ENCODE data around the gene RNF113B. TPM values are rescaled to one million over a fixed set of nuclear protein-coding genes. Genes with fewer than 3 reads are reported as not detected.

The RNF113B gene
- total RNA-seq, 2 donors from 2014 or later = not detected

DNA sequence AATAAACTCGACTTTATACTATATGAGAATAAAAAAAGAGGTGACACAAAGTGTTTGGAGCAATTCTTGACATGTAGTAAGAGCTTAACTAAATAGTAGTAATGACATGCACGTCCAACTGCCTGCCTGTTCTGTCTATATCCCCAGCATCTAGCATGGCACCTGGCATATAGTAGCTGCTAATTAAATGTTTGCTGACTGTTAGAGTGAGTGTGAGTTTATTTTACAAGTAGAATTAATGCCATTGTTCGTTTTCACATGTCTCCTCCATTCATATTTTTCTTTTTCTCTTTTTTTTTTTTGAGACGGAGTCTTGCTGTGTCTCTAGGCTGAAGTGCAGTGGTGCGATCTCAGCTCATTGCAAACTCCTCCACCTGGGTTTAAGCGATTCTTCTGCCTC is 38.4 kb upstream of the RNF113B start:
- ATAC-seq (no peak), DNase-seq (no peak)
- H3K36me3 Mint-ChIP-seq (ENCODE audit: low read depth) = no peaks in the 10 kb centered on the region
- no peak overlapping the region for H3K27ac Mint-ChIP-seq
- H3K4me3 Mint-ChIP-seq = no peak overlapping the region
- H3K27me3 Mint-ChIP-seq = peaks cover 26% of the 10 kb centered on the region
- H3K9me3 ChIP-seq (ENCODE audit: control insufficient read depth, low read length, poor library complexity, severe bottlenecking) = no peaks in the 10 kb centered on the region
- H3K4me1 Mint-ChIP-seq = no peaks in the 10 kb centered on the region

- Mint-ChIP-seq H3K27me3 (peaks cover 26% of the 10 kb centered on the region), H3K4me1 (no peaks in the 10 kb centered on the region), H3K36me3 (ENCODE audit: low read depth) (no peaks in the 10 kb centered on the region), H3K4me3 (no peak overlapping the region), H3K27ac (no peak overlapping the region)
- ATAC-seq (no peak), DNase-seq (no peak)
- no peaks in the 10 kb centered on the region for H3K9me3 ChIP-seq (ENCODE audit: control insufficient read depth, low read length, poor library complexity, severe bottlenecking)
Measured at GRCh38 chr13:98214707-98215106, 37.6 kb upstream of the RNF113B start.

DNA sequence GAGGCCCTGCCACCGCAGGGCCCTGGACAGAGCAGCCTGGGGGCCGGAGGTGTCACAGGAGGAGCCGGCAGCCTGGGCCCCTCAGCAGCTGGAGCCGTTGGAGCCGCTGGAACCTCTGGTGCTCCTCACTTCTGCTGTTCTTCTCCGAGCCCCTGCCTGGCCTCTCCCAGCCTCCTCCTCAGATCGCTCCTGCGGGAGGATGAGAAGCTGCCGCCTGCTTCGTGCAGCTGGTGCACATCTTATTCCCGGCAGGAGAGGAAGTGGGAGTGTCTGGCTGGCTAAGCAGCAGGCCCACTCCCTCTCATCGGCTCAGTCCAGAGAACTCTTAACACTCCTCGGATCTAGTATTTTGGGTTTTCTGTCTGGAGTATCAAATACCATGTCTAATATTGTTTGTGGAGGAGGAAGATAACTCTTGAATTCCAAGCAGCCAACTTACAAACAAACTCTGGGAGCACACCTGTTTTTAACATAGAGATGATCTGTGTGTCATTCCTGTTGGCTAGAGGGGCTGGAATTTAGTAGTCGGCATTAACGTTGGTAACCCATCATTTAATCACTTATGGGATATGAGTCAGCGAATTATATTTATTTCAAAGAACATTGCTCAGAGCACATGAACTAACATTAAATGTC is 37.1 kb upstream of the RNF113B start:
- no peaks in the 10 kb centered on the region for H3K4me1 Mint-ChIP-seq
- ATAC-seq = no peak
- no peaks in the 10 kb centered on the region for H3K36me3 Mint-ChIP-seq (ENCODE audit: low read depth)
- H3K9me3 ChIP-seq (ENCODE audit: control insufficient read depth, low read length, poor library complexity, severe bottlenecking) = no peaks in the 10 kb centered on the region
- no peak for DNase-seq
- no peak overlapping the region for H3K27ac Mint-ChIP-seq
- H3K27me3 Mint-ChIP-seq = peaks cover 26% of the 10 kb centered on the region
- no peak overlapping the region for H3K4me3 Mint-ChIP-seq

DNA sequence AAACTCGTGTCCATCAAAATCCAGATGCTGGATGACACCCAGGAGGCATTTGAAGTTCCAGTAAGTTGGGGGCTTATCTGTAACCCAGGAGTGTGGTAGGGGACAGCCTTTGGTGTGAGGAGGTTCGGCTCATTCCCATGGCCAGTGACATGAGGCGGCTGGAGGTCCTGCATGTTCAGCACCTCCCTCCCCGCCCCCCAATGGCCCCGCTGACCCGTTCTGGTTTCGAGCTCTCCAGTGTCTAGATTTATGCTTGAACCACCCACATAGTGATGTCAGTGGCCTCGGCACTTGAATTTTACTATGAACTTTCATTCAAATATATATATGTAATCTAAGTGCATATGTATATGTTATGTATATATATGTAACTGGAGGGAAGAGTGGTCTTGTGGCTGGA is 36.3 kb upstream of the RNF113B start:
- no peak overlapping the region for H3K4me3 Mint-ChIP-seq

DNA sequence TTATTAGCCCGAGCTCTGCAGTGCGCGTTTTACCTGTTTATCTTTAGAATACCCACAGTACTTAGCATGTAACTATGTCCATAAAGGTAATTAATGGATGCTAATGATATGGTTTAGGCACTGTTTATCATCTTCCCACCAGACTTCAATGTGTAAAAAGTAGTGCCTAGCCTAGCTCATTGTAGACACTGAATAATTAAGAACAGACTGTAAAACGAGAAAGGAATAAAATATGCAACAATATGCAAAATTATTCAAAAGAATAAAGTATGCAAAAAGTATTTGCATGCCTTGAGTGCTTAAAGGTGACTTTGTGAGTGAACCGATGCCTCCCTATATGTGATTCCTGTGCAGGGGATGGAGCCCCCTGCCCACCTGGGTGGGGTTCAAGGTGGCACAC is 35.7 kb upstream of the RNF113B start:
- Mint-ChIP-seq H3K27ac (no peak overlapping the region), H3K36me3 (ENCODE audit: low read depth) (no peaks in the 10 kb centered on the region), H3K27me3 (peaks cover 18% of the 10 kb centered on the region), H3K4me1 (no peaks in the 10 kb centered on the region), H3K4me3 (no peak overlapping the region)
- no peaks in the 10 kb centered on the region for H3K9me3 ChIP-seq (ENCODE audit: control insufficient read depth, low read length, poor library complexity, severe bottlenecking)
- no peak for DNase-seq
- ATAC-seq = no peak

More for the DNA sequence above, 36.3 kb upstream of the RNF113B start:
- Mint-ChIP-seq H3K27me3 (peaks cover 23% of the 10 kb centered on the region), H3K27ac (no peak overlapping the region), H3K36me3 (ENCODE audit: low read depth) (no peaks in the 10 kb centered on the region), H3K4me1 (no peaks in the 10 kb centered on the region)
- DNase-seq = no peak
- no peak for ATAC-seq
- H3K9me3 ChIP-seq (ENCODE audit: control insufficient read depth, low read length, poor library complexity, severe bottlenecking) = no peaks in the 10 kb centered on the region

DNA sequence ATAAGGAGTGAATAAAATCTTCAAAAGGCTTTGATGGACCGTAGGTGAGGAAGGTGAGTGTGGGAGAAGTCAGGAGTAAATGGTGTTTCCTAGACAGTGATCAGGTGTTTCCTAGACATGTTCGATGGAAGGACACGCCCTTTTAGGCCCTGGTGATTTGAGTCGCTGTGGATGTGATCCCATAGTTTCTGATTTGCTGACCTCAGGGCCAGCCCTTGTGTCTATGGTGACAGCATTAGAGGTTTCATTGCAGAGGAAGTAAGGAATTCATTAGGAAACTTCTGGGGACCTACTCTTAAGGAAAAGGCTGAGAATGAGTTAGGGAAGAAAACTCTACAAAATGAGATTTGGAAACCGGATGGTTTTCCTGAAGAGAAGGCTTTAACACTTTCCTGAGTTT is 31.5 kb upstream of the RNF113B start:
- no peaks in the 10 kb centered on the region for H3K9me3 ChIP-seq (ENCODE audit: control insufficient read depth, low read length, poor library complexity, severe bottlenecking)
- no peak overlapping the region for H3K4me3 Mint-ChIP-seq
- DNase-seq (no peak), ATAC-seq (no peak)
- no peaks in the 10 kb centered on the region for H3K4me1 Mint-ChIP-seq
- H3K27me3 Mint-ChIP-seq = no peaks in the 10 kb centered on the region
- no peak overlapping the region for H3K27ac Mint-ChIP-seq
- H3K36me3 Mint-ChIP-seq (ENCODE audit: low read depth) = no peaks in the 10 kb centered on the region

- no peaks in the 10 kb centered on the region for H3K4me1 Mint-ChIP-seq
- ATAC-seq (no peak), DNase-seq (no peak)
- H3K27me3 Mint-ChIP-seq = no peaks in the 10 kb centered on the region
- no peak overlapping the region for H3K4me3 Mint-ChIP-seq
- no peaks in the 10 kb centered on the region for H3K36me3 Mint-ChIP-seq (ENCODE audit: low read depth)
- H3K27ac Mint-ChIP-seq = no peak overlapping the region
- H3K9me3 ChIP-seq (ENCODE audit: control insufficient read depth, low read length, poor library complexity, severe bottlenecking) = no peaks in the 10 kb centered on the region
Measured at GRCh38 chr13:98207416-98207815, 30.3 kb upstream of the RNF113B start.

DNA sequence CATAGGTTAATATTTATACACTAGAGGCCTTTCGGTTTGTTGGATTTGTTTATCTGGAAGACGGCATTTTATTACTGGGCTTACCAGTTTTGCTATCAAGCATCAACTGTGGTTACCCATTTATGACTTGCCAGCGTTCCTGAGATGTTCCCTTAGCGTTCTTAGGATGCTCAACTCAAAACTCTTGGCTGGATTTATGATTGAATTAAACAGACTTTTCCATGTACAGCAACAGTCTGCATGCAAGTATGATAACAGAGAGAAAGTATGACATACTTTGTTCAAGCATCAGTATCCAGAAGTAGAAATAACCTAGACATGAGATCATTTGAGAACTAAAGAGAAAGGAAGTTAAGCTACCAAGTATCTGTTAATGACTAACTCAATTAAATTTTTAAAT is 29.9 kb upstream of the RNF113B start:
- no peaks in the 10 kb centered on the region for H3K27me3 Mint-ChIP-seq
- ATAC-seq = no peak
- H3K9me3 ChIP-seq (ENCODE audit: control insufficient read depth, low read length, poor library complexity, severe bottlenecking) = no peaks in the 10 kb centered on the region
- DNase-seq = no peak
- no peaks in the 10 kb centered on the region for H3K4me1 Mint-ChIP-seq
- H3K36me3 Mint-ChIP-seq (ENCODE audit: low read depth) = no peaks in the 10 kb centered on the region
- H3K27ac Mint-ChIP-seq = no peak overlapping the region
- no peak overlapping the region for H3K4me3 Mint-ChIP-seq

DNA sequence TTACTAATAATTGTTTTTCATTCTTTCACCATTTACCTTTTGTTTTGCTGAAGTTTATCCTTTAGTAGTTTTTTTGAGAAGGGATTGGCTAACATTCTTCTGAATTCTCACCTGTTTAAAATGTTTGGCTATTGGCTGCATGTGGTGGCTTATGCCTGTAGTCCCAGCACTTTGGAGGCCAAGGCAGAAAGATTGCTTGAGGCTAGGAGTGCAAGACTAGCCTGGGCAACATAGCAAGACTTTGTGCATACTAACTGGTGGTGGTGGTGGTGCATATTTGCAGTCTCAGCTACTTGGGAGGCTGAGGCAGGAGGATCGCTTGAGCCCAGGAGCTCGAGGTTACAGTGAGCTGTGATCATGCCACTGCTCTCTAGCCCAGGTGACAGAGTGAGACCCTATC is 27.5 kb upstream of the RNF113B start:
- H3K36me3 Mint-ChIP-seq (ENCODE audit: low read depth) = no peaks in the 10 kb centered on the region
- H3K27ac Mint-ChIP-seq = no peak overlapping the region
- no peak for ATAC-seq
- H3K9me3 ChIP-seq (ENCODE audit: control insufficient read depth, low read length, poor library complexity, severe bottlenecking) = no peaks in the 10 kb centered on the region
- DNase-seq = no peak
- H3K4me3 Mint-ChIP-seq = no peak overlapping the region
- no peaks in the 10 kb centered on the region for H3K4me1 Mint-ChIP-seq
- peaks cover 6% of the 10 kb centered on the region for H3K27me3 Mint-ChIP-seq

DNA sequence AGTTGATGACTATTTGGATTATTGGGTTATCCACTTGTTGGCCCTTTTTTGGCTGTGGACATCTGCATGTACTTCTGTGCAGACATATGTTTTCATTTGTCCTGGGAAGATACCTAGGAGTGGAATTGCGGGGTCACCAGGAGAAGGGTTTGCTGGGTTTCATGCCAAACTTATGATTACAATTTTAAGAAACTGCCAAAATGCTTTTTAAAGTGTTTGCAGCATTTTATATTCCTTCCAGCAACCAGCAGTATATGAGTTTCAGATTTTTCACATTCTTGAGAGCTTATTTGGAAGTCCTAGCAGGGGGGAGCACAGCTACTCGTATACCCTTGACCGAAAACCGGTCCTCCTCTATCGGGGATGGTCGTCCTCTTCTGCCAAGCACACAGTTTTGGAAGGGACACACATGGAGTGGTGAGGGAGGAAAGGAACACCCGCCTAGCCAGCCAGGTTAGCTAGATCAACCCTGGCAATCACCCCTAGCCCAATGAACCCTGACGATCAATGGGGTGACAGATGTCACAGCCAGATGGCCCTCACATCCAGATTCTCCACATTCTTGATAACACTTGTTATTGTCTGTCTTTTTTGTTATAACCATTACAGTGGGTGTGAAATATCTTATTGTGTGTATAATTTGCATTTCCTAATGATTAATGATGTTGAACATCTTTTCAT is 26.7 kb upstream of the RNF113B start:
- ATAC-seq = no peak
- H3K4me3 Mint-ChIP-seq = no peak overlapping the region

GRCh38 chr13:98201984-98202383 is 24.9 kb upstream of the RNF113B start:
- no peak for DNase-seq
- Mint-ChIP-seq H3K36me3 (ENCODE audit: low read depth) (no peaks in the 10 kb centered on the region), H3K27ac (no peak overlapping the region), H3K27me3 (peaks cover 6% of the 10 kb centered on the region), H3K4me3 (no peak overlapping the region), H3K4me1 (no peaks in the 10 kb centered on the region)
- H3K9me3 ChIP-seq (ENCODE audit: control insufficient read depth, low read length, poor library complexity, severe bottlenecking) = no peaks in the 10 kb centered on the region
- no peak for ATAC-seq

More for the DNA sequence above, 26.7 kb upstream of the RNF113B start:
- no peaks in the 10 kb centered on the region for H3K9me3 ChIP-seq (ENCODE audit: control insufficient read depth, low read length, poor library complexity, severe bottlenecking)
- Mint-ChIP-seq H3K36me3 (ENCODE audit: low read depth) (no peaks in the 10 kb centered on the region), H3K4me1 (no peaks in the 10 kb centered on the region), H3K27me3 (peaks cover 6% of the 10 kb centered on the region), H3K27ac (no peak overlapping the region)
- no peak for DNase-seq

DNA sequence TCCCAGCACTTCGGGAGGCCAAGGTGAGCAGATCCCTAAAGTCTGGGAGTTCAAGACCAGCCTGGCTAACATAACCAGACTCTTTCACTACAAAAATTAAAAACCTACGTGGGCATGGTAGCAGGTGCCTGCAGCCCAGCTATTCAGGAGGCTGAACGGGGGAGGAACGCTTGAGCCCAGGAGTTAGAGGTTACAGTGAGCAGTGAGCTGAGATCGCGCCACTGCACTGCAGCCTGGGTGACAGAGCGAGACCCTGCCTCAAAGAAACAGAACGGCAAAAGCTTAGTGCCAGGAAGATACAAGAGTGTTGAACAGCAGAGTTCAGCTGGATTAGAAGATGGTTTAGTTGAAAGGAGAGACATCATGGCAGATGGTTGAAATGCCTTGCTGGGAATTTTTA is 24.1 kb upstream of the RNF113B start:
- Mint-ChIP-seq H3K27me3 (peaks cover 6% of the 10 kb centered on the region), H3K36me3 (ENCODE audit: low read depth) (no peaks in the 10 kb centered on the region), H3K4me1 (no peaks in the 10 kb centered on the region), H3K27ac (no peak overlapping the region), H3K4me3 (no peak overlapping the region)
- no peak for ATAC-seq
- no peak for DNase-seq
- no peaks in the 10 kb centered on the region for H3K9me3 ChIP-seq (ENCODE audit: control insufficient read depth, low read length, poor library complexity, severe bottlenecking)

DNA sequence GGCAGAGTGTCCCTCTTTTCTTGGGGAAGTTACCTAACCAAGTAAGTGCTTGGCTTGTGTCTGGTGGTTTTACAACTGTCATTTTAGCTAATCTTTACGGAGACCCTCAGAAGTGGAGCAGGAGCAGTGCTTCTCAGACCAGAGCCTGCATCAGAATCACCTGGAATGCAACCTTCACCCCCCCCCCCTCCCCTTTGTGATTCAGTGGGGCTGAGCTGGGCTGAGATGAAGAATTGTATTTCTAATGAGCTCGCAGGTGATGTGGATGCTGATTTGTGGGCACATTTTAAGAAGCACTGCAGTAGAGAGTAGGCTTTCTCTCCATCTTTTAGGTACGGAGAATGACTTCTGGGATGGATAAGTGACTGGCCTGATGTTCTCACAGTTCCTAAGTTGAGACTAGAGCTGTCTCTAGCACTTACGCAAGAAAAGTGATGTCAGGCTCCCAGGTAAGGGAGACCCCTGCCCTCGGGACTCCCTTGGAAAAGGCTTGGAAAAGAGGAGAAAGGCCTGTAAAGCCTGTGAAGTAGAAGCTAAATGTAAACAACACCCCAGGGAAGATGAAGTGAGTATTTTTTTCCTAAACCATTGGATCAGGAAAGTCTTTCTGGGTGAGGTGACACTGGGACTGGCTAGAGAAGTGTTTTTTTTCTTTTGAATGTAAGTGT is 23.3 kb upstream of the RNF113B start:
- DNase-seq (no peak), ATAC-seq (no peak)
- H3K27ac Mint-ChIP-seq = no peak overlapping the region
- no peaks in the 10 kb centered on the region for H3K4me1 Mint-ChIP-seq
- H3K27me3 Mint-ChIP-seq = peaks cover 10% of the 10 kb centered on the region
- H3K9me3 ChIP-seq (ENCODE audit: control insufficient read depth, low read length, poor library complexity, severe bottlenecking) = no peaks in the 10 kb centered on the region
- H3K4me3 Mint-ChIP-seq = no peak overlapping the region
- H3K36me3 Mint-ChIP-seq (ENCODE audit: low read depth) = no peaks in the 10 kb centered on the region

GRCh38 chr13:98199480-98199879 is 22.4 kb upstream of the RNF113B start:
- Mint-ChIP-seq H3K36me3 (ENCODE audit: low read depth) (no peaks in the 10 kb centered on the region), H3K27me3 (peaks cover 13% of the 10 kb centered on the region), H3K4me3 (no peak overlapping the region), H3K27ac (no peak overlapping the region), H3K4me1 (no peaks in the 10 kb centered on the region)
- H3K9me3 ChIP-seq (ENCODE audit: control insufficient read depth, low read length, poor library complexity, severe bottlenecking) = no peaks in the 10 kb centered on the region
- ATAC-seq (no peak), DNase-seq (no peak)
